ENCODE measurements around the gene CELA2A.
"Not testable (repeated sequence)": the region's sequence is repeated elsewhere in the genome, so short reads cannot be mapped to it uniquely, and the experiment has no call there.

Gene CELA2A

DNA sequence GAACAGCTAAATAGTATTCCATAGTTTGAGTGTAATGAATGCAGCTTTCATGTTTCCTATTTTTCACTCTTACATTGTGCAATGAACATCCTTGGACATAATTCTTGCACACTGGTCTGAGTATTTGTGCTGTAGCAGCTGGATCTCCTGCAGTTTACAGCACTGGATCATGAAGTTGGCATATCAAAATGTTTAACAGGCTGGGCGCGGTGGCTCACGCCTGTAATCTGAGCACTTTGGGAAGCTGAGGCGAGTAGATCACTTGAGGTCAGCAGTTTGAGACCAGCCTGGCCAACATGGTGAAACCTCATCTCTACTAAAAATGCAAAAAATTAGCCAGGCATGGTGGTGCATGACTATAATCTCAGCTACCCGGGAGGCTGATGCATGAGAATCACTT is 14.5 kb downstream of the CELA2A start:
- not testable (repeated sequence) for DNase-seq

DNA sequence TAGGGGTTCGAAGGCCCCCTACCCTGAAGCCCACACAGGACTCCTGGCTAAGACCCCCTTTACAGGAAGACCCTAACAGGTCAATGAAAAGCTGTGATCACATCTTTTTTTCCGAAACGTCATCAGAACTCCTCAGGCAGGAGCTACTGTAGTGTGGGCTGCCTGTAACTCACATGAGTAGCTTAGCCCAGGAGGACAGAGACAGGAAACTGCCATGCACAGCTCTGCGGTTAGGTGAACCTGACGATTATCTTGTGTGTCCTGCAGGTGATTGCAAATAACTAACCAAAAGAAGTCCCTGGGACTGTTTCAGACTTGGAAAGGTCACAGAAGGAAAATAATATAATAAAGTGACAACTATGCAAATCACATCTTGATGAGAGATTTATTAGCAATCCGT is 15.2 kb downstream of the CELA2A start:
- DNase-seq = not testable (repeated sequence)

GRCh38 chr1:15472587-15472986 is 16.1 kb downstream of the CELA2A start:
- DNase-seq = no peak

DNA sequence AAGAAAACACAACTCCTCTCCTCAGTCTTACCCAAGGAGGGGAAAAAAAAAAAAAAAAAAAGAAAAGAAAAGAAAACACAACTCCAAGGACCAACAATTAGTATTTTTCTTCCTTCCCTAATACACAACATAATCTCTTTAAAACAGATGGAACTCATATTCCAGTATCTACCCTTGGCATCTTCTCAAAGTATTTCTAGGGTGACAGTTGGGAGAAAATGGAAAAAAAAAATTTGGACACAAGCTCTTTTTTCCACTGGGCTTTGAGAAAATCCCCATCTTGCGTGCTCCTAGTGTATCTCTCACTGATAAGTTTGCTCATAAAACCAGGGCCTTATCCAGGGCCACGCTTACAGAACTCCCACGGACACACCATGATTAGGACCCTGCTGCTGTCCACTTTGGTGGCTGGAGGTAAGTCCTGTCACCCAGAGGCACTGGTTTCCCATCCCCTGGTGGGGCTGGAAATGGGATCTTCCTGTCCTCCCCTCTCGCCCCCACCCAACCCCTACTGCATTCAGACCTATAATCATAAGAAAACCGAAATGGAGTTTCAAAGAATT is 19.3 kb downstream of the CELA2A start, which contains the start of gene CELA2B:
Gene CELA2B (plus strand): TSS at position 353 of the 563 bp plus-strand sequence. CDS start 22 bp downstream, at position 375.
- DNase-seq = no peak

- no peak for DNase-seq
Observed at GRCh38 chr1:15476927-15477326, 20.4 kb downstream of the CELA2A start.

GRCh38 chr1:15477646-15478212 is 21.2 kb downstream of the CELA2A start:
- DNase-seq = no peak

GRCh38 chr1:15479654-15480347 is 23.3 kb downstream of the CELA2A start:
- no peak for DNase-seq

- not testable (repeated sequence) for DNase-seq
Observed at GRCh38 chr1:15482455-15482854, 25.9 kb downstream of the CELA2A start.

- DNase-seq = not testable (repeated sequence)
Observed at GRCh38 chr1:15482983-15483543, 26.5 kb downstream of the CELA2A start.

- no peak for DNase-seq
Observed at GRCh38 chr1:15483971-15484370, 27.4 kb downstream of the CELA2A start.

DNA sequence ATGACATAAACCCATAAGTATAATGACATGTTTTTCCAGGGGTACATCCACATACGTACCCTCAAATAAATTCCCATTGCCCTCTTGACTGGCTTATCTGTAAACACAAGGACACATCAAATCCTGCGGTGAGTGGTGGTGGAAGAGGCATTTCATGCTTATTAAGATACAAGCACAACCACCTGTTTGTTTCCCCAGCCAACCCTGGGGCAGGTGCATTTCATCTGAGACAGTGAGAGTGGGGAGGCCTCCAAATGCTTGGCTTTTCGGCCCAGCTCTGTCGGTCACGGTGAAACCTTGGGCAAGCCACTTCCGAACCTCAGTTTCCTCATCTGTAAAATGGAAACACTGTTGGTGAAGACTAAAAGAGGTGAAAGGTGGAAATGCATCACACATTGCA is 27.9 kb downstream of the CELA2A start:
- not testable (repeated sequence) for DNase-seq

DNA sequence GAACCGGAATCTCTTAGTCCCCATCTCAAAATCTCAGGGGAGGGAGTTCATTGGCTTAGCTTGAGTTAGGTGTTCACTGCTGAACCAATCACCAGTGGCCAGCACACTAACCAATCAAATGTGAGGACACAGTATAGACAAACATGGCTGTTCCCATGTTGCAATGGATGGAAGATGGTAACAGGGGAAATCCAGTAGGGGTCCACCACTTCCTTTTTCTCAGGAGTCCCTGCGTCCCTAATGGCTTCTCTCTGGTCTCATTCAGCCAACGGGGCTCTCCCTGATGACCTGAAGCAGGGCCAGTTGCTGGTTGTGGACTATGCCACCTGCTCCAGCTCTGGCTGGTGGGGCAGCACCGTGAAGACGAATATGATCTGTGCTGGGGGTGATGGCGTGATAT is 29.1 kb downstream of the CELA2A start:
- DNase-seq = no peak

DNA sequence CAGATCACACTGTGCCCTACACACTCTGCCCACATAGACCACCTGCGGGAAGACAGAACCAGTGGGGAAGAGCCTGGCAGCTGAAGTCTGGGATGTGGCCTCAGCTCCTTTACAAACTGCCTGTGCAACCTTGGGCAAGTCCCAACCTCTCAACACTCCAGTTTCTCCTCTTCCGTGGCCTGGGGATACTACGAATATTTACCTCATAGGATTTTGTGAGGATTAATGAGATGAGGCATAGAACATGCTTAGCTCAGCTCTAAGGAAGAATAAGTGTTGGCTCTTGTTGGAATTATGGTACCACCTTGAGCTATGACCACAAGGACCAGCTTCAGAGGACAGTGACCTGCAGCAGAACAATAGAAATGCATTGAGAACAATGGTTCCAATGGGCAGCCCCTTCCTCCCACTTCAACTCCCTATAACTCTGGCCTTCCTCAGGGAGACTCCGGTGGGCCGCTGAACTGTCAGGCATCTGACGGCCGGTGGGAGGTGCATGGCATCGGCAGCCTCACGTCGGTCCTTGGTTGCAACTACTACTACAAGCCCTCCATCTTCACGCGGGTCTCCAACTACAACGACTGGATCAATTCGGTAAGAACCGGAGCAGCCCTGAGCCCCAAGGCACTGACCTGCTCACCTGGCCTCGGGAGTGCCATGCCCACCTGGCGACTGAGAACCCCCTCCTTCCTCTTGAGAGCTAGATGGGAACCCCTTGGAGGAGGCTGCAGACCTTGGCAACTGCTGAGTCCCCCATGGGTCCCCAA is 30.5 kb downstream of the CELA2A start:
- not testable (repeated sequence) for DNase-seq

DNA sequence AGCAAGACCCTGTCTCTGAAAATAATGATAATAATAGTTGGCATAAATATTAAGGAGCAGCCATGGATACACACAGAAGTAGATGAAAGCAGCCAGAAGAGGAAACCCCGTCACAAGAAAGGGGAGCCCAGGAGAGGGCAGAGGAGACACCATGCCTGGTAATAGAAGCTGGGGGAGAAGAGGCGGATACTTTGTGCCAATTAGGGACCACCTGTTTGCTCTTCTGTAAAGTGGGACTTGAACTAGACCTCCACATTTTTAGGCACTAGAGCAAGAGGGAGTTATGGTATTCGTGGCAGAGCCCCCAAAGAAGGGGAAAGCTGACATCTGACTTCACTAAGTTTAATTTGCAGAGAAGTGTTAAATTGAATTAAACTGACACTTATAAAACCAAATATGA is 31.8 kb downstream of the CELA2A start:
- no peak for DNase-seq

DNA sequence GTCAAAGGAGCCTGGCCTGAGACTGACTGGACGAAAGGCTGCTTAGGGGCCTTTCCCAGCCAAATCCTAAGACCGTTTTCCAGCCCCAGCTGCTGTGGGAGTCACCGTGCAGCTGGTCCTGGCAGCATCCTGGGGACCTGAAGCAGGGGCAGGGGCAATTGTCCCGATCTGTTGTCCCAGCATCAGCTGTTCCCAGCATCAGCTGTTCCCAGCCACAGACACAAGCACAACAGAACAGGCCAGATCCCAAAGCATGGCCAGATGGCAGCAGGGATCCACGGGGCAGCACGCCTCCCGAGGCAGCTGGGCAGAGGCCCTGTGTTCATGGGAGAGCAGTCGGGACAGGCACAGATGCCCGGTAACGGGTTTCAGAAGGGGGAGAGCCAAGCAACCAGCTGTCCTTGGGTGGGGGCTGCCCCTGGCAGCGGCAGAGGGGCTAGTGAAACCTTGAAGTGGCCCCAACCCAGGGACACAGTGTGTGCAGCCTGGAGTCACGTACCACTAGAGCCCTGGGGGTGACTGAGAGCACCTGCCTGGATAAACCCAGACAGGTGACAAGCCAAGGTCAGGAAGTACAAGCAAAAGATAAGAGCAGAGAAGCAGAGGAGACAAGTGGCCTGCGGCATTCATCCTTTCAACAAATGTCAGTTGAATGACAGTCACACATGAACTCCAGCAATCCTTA is 32.7 kb downstream of the CELA2A start:
- DNase-seq = no peak

- DNase-seq = not testable (repeated sequence)
Observed at GRCh38 chr1:15491010-15491409, 34.5 kb downstream of the CELA2A start.

DNA sequence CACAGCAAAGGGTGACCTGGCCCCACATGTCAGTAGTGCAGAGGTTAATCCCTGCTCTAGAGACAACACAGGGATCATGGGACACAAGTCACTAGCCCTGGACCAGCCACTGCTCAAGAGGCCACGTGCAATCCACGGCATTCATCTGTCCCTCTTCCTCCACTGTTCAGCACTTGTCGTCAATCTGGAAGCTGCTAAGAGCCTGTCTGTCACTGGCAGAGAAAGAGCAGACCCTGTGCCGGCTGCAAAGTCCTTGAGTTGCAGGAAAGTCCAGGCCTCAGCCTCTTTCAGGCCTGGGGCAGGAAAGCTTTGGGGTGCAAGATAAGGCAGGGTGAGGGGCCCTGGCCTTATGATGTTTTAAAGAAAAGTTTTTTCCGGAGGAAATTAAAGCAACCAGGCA is 36.1 kb downstream of the CELA2A start:
- DNase-seq = no peak

DNA sequence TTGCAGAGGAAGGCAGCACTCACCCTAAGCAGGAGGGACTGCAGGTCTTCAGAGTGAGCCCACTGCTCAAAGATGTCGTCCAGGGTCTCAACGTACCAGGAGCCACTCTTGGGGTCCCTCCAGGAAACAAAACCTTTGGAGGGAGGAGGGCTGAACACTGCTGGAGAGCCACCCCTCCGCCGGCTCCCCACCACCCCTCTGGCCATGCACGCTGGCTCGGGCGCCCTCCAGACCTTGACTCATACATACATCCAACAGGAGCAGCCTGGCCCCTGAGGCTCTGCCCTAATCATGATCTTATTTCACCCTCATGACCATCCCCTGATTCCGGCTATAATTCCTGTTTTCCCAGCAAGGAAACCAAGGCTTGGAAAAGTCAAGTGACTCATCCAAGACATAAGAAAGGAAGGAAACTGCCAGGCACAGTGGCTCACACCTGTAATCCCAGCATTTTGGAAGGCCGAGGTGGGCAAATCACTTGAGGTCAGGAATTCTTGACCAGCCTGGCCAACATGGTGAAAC is 37.4 kb downstream of the CELA2A start:
- no peak for DNase-seq

DNA sequence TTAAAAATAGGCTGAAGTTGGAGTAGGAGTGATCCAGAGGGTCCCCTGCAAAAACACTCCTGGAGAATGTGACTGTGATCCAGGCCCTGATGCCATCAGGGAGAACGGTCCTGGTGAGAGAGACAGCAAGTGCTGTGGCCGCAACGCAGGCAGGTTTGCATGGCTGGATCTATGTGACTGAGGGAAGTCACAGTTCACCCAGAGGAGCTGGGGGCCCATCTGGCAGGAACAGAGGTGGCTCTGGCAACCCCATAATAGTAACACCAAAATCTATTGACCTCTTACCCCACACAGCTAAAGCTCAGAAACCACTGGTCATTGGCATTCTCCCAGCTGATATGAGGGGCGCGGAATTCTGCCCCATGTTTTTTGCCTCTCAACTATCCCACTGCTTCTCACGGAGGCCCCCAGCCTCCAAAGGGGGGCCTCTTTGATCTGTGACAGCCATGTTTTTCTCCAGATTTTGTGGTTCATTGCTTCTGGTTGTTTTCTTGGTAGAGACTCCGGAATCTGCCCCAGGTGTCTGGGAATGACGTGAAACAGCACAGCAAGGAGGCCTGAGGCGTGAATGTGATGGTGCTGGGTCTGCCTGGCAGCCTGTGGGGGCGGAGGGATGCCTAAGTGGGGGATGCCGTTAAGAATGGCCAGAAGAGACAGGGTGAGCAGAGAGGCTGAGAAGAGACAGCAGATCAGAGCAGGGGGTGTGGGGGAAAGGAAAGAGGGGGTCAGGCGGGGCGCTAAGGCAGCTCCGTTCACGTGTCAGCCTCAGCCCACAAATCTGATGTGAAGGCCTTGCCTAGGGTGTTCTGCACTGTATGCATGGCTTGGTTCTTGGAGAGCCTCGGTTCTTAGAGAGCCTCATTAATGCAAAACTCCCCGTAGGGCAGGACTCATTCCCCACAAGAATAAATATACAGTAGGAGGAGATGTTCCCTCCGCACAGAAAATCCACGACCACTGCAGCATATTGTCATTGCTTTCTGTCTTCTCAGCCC is 43.9 kb downstream of the CELA2A start:
- no peak for DNase-seq

DNA sequence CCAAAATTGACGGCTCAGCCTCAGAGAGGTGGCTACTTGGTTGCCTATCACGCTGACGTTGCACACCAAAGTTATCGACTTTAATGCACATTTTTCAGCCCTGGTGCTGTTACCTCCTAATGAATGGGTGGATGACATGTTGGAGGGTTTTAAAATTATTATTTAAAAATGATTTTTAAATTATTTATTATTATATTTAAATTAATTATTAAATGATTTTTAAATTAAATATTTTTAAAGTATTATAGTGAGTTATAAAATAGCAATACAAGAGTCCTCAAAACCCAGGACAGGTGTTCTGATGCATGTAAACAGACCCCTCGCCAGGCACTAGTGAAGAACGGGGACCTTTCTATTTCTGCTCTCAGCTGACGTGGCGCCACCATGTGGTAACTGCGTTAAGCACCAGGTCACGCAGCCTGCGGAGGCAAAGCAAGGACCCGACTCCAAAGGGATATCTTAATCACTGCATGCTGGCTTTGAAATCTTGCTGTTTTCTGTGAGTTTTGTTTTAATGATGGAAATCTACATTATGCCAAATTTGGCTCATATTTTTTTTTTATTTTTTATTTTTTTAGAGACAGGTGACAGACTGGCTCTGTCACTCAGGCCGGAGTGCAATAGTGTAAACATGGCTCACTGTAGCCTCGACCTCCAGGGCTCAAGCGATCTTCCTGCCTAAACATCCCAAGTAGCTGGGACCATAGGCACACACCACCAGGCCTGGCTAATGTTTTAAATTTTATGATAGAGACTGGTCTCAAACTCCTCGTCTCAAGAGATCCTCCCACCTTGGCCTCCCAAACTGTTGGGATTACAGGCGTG is 44.9 kb downstream of the CELA2A start:
- peak; percentile 45 for DNase-seq
